ENCODE measurements around the gene LARGE1.

DNA sequence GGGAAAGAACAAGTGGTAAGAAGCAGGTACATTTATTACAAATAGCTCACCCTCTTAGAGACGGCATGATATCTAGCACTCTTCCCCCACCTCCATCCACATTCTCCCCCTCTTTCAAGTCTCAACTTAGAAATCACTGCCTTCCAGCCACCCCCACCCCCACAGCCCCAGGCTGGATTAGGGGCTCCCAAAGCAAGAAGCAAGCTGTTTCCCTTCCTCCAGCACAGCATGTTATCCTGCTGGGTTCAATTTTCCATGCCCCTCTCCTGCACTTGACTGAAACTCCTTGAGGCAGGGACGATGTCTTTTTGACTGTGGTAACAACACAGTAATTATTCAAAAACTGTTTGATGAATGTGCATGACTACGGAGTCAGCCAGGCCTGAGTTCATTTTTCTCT, 350.7 kb downstream of the LARGE1 start:
- TF ChIP-seq, protein P1, sequence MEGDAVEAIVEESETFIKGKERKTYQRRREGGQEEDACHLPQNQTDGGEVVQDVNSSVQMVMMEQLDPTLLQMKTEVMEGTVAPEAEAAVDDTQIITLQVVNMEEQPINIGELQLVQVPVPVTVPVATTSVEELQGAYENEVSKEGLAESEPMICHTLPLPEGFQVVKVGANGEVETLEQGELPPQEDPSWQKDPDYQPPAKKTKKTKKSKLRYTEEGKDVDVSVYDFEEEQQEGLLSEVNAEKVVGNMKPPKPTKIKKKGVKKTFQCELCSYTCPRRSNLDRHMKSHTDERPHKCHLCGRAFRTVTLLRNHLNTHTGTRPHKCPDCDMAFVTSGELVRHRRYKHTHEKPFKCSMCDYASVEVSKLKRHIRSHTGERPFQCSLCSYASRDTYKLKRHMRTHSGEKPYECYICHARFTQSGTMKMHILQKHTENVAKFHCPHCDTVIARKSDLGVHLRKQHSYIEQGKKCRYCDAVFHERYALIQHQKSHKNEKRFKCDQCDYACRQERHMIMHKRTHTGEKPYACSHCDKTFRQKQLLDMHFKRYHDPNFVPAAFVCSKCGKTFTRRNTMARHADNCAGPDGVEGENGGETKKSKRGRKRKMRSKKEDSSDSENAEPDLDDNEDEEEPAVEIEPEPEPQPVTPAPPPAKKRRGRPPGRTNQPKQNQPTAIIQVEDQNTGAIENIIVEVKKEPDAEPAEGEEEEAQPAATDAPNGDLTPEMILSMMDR (conservative IDR thresholded peaks at IDR 0.05; ENCODE audit: low read depth, low read length): no peak
- TF ChIP-seq EZH2 (IDR thresholded peaks at IDR 0.05; ENCODE audit: low read length, unreplicated experiment) (no peak), EZH2phosphoT487 (IDR thresholded peaks at IDR 0.05; ENCODE audit: borderline replicate concordance, low read length) (no peak)
